Omental fat pad (tissue), 4 donors: ENCODE measurements around the gene PTPN14. TPM values are rescaled to one million over a fixed set of nuclear protein-coding genes. Genes with fewer than 3 reads are reported as not detected.
"Not testable (repeated sequence)": the region's sequence is repeated elsewhere in the genome, so short reads cannot be mapped to it uniquely, and the experiment has no call there.

ENCODE experiments used
- ATAC-seq: fragments of 150-250 bp; one replicate; pipeline ENCODE4 v1.9.1; 2016; ENCODE audit warnings: mild to moderate bottlenecking, moderate library complexity; ENCODE audit not compliant: low FRiP score
- DNase-seq: peaks from one replicate; pipeline ENCODE4 v3.0.0-alpha.2; 2019; ENCODE audit warnings: low spot score
- CTCF ChIP-seq, 3 donors: fragments of 450-650 bp; IDR thresholded peaks; one replicate each; pipeline ENCODE4 v1.5.1; 2016 to 2017; ENCODE audit warnings: antibody characterized with exemption in 3 of 3, mild to moderate bottlenecking in 3 of 3, moderate library complexity in 2 of 3
- total RNA-seq, 4 donors: library from RNA; depleted of rRNA; stranded (reverse); fragments of >200 nt; gene quantifications; one replicate each; pipeline ENCODE4 v1.1.0, GENCODE V29; 2016

Gene PTPN14
- total RNA-seq, 4 donors from 2014 or later, result 27.1 to 39.1 (median 35.7) TPM

DNA sequence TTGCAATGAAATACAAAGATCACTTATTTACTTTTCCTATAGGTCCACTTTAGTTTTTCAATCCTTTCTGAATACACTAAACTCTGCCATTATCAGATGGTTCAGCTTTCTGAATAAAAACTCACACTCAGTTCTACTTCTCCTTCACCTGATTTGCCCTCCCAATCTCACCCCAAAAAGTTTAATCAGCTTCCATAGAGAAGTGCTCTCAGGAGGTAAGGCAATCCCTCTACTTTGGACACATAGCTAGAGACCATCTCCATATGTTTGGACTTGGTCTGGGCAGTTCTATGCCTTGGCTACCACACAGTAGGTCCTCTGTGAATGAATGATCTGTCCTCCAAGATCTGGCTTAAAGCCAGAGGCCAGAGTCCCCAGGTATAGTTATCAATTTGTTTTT is 40.9 kb downstream of the PTPN14 start:
- TF ChIP-seq CTCF (IDR thresholded peaks at IDR 0.05), result no peak
- ATAC-seq, result no peak

DNA sequence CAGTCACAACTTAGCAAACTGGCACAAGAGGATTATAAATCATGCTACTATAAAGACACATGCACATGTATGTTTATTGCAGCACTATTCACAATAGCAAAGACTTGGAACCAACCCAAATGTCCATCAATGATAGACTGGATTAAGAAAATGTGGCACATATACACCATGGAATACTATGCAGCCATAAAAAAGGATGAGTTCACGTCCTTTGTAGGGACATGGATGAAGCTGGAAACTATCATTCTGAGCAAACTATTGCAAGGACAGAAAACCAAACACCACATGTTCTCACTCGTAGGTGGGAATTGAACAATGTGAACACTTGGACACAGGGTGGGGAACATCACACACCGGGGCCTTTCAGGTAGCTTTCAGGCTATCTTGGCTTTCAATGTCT is 41.8 kb downstream of the PTPN14 start:
- DNase-seq, ATAC-seq: not testable (repeated sequence)

More for the DNA sequence above, 40.9 kb downstream of the PTPN14 start:
- DNase-seq, result no peak

- no peak for ATAC-seq
- TF ChIP-seq CTCF (IDR thresholded peaks at IDR 0.05), result no peak
- DNase-seq, result no peak
Observed at GRCh38 chr1:214506972-214507431, 44.4 kb downstream of the PTPN14 start.

DNA sequence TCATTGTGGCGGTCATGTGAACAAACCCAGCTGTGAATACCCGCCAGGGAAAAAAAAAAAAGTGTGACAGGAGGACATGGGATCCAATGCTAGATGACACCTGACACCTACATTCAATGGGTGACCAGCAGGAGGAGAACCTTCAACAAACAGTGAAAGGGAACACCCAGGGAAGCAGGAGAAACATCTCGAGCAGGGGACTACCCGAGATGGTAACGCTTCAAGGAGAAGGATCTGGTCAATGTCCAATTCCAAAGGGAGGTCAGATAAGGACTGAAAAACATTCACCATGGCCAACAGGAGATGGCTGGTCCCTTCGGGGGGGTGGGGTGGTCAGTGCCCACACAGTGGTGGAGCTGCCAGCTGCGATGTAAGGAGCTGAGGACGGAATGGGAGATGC is 46.3 kb downstream of the PTPN14 start:
- no peak for DNase-seq
- no peak for ATAC-seq
- TF ChIP-seq CTCF (IDR thresholded peaks at IDR 0.05), result no peak

DNA sequence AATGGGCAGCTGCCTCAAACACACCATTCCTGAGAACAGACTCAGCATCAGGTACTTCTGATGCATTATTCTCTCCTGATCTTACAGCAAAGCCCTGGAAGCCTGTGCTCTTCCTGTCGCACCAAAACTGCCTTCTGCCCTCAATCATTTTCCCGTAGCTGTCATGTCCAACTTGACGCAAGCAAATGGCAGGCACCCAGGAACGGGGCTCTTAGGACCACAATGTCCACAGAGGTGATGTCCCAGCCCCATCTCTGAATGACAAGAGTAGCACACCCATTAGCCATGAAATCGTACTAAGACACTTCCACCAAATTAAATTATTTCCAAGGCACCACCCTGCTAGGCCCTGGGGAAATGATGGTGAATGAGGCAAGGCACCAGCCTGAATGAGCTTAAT is 47.1 kb downstream of the PTPN14 start:
- ATAC-seq, result no peak
- TF ChIP-seq CTCF (IDR thresholded peaks at IDR 0.05), result no peak
- DNase-seq, result no peak

DNA sequence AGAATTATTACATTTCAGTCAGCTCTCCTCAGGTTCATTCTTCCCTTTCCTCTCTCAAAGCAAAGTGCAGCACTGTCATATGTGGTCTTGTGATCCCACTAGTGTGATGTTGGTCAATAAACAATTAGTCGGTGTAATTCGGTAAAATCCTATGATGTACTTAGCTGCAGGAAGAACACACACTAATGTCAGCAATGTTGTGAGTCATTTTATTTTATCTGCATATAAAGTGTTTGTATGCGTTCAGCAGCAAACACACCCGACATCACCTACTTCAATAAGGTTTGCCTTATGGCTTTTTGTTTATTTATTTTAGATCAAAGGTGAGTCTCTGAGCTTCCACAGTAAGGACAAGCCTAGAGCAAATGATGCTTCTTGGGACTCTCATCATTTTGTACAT is 47.8 kb downstream of the PTPN14 start:
- ATAC-seq, result no peak
- TF ChIP-seq CTCF (IDR thresholded peaks at IDR 0.05), result no peak
- no peak for DNase-seq

DNA sequence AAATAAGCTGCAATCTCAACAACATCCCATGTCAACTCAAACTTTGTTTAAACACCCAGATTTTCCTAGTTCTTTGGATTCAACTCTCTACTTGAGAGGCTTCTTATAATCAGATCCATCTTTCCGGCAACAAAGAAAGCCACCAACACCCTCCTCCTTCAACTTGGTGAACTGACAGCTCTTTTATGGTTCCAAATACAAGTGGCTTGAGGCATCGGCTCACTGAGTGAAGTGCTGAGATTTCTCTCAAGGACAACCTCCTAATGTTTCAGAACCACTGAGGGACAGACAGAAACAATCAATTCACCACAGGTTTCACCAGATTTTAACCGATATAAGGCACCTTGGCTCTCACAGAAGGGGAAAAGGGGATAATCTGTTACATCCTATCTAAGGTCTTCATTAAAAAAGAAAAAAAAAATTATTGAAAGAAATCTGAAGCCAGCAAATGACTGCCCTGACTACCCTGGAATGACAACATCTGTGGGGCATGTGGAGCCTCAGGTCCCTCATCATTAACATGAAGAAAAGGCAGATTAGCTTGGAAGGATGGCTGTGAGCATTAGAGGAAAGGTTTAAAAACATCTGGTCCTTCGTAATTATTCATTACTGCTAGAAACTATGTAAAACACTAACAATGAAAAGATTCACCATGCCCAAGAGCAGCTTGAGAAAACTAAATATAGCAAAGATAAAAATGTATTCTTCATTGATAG is 50.9 kb downstream of the PTPN14 start:
- DNase-seq (no peak), ATAC-seq (no peak)
- TF ChIP-seq CTCF (IDR thresholded peaks at IDR 0.05), result no peak
